Measurements from ENCODE around the gene VGLL4.

VGLL4 gene

DNA sequence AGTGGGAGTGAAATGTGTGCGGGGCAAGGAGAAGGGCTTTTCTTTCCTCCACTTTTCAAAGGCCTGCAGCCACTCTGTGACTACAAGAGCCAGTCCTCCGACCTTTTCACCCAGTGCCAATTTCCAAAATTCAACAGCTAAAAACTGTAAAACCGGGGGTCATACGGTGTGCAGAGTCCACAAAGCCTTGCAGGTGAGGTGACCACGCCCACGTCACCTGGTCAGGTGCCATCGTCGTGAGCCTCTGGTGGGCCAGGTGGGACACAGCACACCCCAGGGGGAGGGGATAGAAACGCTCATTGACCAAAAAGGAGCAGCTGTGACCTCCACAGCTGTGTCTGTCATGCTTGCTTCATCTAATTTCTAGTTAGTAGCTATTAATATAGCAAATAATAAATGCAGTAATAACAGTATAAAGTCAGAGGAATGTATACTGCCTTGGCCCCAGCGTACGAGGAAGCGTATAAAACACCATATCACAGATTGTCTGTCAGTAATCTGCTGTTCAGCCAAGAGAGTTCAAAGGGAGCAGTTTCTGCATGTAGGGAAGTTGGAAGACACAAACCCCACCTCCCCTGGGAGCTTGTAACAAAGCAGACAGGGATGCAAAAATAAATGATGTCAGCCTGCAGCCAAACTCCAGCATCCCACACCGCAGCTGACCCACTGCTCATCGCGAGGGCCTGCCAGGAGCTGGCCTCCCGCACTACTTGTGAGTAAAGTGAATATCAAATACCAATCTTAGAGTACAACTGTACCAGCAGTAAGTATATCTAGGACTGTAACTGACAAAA, 86.7 kb downstream of the VGLL4 start:
- no peak for FAIRE-seq

DNA sequence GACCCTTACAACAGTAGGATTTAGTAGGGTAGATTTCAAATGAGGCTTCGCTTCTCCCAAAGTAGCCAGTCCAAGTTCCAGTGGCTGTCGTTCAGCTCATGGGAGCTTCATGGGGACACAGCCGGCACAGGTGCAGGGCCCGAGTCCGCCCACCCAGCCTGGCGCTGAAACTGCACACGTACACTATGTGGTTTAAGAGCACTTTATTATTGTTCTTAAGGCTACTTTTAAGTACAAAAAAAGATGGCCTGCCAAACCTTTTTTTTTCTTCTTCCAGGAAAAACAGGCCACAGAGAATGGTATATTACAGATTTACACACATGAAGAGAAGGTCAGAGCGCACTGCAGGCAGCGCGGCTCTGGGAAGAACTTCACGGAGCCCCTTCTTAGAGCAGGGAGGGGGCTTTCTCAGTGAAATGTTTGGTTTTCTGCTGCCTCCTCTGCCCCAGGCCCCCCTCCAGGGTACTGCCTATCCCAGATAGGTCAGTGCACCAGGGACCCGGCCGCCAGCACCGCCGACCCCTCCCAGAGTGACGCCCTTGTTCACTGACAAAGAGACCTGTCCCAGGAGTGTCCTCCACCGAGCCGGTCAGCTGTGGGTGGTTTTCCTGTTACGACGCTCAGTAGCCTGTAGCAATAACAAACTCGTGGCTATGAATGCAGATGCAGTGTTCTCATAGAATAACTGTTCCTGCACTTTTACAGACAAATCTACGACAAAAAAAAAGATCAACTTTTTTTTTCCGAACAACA, 87.7 kb downstream of the VGLL4 start:
- FAIRE-seq: no peak
- DNase-seq (ENCODE audit: extremely low spot score, insufficient read length, low read depth): no peak

More for the DNA sequence above, 86.7 kb downstream of the VGLL4 start:
- no peak for DNase-seq (ENCODE audit: extremely low spot score, insufficient read length, low read depth)

DNA sequence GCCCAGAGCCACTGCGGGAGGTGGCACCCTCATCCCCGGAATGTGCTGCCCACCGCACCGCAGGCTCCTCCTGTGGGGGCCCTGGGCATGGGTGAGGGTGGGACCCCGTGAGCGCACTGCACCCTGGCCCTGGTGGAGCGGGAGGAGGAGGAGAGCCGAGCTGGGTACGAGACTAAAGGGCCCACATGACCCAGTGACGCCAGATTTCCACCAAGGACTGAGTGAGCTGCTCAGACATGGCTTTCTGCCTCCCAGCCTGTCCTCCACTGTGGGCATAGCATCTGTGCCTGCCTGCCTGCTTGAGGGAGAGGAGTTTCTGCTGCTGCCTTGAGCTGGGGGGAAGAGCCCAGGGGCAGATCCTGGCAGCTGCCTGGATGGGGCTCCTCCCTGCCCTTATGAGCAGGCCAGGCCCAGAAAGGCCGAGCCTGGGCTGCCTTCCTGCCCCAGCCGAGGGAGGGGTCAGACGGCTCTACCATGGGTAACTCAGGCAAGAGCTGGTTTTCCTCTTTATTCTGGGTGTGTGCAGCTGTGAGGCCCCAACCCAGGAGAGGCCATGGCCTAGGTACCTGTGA, 88.4 kb downstream of the VGLL4 start:
- DNase-seq (ENCODE audit: extremely low spot score, insufficient read length, low read depth) (no peak), FAIRE-seq (no peak)

DNA sequence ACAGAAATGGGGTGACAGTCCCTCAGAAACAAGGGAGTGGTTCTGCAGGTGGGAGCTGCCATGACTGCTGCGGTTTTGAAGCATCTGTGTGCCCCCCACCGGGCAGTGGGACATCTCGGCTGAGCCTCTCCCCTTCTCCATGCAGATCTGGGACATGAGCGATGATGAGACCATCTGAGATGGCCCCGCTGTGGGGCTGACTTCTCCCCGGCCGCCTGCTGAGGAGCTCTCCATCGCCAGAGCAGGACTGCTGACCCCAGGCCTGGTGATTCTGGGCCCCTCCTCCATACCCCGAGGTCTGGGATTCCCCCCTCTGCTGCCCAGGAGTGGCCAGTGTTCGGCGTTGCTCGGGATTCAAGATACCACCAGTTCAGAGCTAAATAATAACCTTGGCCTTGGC, 89.0 kb downstream of the VGLL4 start:
- FAIRE-seq (no peak), DNase-seq (ENCODE audit: extremely low spot score, insufficient read length, low read depth) (no peak)

DNA sequence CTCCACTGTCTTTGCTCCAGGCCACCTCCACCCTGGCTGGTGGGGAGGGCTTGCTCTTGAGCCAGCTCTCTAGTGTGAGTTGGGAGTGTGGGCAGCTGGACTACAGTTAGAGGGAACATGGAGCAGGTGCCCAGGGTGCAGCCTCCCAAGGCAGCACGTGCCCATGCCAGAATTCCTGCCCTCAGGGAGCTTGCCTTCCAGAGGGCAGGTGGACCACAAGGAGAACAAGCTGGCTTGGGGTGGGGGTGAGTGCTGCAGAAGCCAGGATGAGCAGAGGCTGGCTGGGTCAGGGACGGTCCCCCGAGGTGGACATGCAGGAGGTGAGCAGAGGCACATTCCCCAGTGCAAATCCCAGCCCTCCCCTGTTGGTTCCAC, 89.5 kb downstream of the VGLL4 start:
- no peak for FAIRE-seq
- DNase-seq (ENCODE audit: extremely low spot score, insufficient read length, low read depth): no peak

DNA sequence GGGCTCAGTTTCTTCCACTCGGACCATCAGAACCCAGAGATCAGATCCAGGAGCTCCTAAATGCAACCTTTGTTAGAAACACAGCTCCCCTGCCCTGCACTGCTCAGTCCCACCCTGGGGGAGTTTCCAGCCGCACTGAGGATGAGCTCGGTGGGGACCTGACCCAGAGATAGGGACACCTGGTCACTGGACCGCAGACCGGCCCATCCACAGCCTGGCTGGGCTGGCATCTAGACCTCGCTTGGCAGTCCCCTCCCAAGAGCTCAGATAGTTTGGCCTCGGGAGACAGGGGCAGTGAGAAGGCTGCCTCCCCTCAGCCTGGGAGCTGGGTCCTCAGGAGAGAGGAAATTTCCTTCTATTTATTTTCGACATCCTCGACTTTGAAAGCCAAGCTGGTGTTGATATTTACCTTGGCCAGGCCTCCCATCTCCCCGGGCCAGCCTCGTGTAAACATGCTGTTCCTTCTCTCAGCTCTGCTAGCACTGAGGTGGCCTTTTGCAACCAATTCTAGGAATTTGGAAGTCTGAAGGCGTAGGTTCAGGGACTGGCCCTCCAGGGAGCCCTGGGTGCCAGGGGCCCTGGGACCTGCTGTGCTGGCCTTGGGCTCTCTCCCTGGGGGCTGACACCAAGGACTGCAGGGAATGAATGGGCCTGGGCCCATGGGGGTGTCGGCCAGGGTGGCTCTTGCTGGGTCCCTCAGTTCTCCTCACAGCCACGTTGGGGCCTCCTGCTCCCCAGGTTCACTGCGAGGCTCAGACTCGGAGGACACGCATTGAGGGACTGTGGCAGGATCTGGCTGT, 90.1 kb downstream of the VGLL4 start:
- DNase-seq (ENCODE audit: extremely low spot score, insufficient read length, low read depth) (no peak), FAIRE-seq (no peak)

DNA sequence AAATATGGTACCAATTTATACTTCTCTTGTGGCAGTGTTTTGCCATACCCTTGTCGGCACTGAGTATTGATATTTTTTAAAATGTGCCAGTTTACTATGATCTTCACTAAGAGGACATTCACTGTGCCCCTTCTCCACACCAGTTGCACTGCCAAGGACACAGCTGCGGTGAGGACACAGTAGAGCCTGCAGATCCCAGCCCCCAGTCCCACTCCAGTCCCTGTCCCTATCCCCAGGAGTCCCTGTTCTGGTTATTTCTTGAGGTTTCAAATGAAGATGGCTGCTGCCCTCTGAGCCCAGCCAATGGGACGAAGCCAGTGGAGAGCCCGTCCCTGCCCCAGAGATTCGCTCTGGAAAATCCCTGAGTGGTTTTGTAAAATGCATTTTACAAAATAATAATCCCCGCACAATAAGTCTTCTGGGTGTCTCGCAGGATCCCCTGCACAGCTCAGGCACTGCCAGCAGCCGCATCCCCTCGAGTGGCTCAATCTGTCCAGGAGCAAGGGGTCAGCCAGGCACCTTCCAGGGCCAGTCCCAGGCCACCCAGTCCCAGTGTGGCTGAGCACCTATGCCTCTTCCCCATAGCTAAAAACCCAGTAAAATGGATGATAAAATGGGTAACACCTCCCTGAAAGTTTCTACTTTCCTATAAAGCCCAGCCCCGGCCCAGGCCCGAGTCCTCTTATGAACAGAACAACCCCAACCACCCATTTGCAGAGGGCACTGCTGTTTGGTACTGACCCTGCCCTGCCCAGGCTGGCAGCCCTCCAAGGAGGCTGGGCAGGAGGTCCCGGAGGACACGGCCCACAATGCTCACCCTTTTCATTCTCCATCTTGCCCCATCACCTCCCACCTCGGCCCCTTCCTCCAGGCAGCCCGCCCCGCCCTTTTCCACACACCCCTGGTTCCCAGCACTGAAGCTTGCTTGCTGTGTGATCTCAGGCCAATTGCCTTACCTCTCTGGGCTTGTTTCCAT, 91.1 kb downstream of the VGLL4 start:
- DNase-seq (ENCODE audit: extremely low spot score, insufficient read length, low read depth) (no peak), FAIRE-seq (no peak)

DNA sequence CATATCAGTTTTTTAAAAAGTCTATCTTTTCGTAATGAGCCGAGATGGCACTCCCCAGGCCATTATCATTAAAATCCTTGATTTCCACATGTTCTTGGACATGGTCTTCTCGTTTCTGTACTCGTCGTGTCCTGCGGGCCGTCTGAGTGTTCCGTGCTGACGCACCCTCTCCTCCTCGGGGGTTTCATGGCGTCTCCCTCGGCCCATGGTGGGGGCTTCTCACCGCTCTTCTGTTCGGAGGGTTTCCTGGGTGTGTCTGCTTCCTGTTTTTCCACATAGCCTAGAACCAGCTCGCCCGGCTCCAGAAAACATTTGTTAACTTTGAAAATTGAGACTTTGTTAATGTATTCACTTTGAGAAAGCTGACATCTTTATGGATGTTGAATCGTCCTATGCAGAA, 92.7 kb downstream of the VGLL4 start:
- no peak for DNase-seq (ENCODE audit: extremely low spot score, insufficient read length, low read depth)
- no peak for FAIRE-seq

DNA sequence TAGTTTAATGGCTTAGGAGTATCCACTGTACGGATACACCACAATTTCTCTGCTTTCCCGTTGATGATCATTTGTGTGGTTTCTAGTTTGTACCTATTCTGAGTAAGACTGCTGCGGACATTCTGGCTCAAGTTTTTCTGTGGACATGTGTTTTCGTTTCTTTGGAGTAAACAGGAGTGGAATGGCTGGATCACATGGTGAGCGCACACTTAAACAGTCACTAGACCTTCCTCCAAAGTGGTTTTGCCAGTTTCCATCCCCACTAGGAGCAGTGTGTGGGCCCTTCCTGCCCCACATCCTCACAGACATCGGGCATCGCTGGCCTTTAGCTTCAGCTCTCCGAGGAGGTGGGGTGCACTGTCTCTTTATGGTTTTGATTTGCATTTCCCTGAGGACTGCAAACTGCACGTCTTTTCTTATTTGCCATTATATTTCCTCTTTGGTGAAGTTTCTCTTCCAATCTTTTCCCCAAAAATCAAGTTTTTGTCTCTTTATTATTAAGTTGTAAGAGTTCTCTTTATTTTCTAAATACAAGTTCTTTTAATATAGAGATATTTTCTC, 94.1 kb downstream of the VGLL4 start:
- DNase-seq (ENCODE audit: extremely low spot score, insufficient read length, low read depth) (no peak), FAIRE-seq (no peak)

DNA sequence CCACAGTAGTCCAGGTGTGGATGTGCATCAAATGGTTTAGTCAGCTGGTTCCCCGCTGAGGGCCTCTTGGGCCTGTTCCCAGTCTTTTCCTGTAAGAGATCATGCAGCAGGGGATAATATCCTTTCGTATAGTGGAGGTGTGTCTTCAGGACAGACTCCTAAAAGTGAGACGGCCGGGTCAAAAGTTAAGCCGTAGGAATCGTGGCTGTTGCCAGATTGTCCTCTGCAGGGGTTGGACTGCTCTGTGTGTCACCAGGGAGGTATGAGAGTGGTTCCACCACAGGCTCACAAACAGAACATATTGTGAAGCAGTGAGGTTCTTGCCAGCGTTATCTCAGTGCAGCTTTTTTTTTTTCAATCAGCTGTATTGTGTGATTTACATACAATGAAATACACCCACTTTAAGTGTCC, 95.0 kb downstream of the VGLL4 start:
- DNase-seq (ENCODE audit: extremely low spot score, insufficient read length, low read depth) (no peak), FAIRE-seq (no peak)

DNA sequence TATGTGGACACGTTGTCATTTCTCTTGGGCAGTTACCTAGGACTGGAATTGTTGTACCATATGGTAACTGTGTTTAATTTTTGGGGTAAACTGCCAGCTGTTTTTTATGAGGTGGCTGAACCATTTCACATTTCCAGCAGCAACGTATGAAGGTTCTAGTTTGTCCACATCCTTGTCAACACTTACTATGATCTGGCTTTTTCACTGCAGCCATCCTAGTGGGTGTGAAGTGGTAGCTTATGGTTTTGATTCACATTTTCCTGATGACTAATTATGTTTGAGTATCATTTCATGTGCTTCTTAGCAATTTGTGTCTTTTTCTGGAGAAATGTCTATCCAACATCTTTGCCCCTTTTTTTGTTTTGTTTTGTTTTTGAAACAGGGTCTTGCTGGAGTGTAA, 96.2 kb downstream of the VGLL4 start:
- no peak for FAIRE-seq
- no peak for DNase-seq (ENCODE audit: extremely low spot score, insufficient read length, low read depth)

DNA sequence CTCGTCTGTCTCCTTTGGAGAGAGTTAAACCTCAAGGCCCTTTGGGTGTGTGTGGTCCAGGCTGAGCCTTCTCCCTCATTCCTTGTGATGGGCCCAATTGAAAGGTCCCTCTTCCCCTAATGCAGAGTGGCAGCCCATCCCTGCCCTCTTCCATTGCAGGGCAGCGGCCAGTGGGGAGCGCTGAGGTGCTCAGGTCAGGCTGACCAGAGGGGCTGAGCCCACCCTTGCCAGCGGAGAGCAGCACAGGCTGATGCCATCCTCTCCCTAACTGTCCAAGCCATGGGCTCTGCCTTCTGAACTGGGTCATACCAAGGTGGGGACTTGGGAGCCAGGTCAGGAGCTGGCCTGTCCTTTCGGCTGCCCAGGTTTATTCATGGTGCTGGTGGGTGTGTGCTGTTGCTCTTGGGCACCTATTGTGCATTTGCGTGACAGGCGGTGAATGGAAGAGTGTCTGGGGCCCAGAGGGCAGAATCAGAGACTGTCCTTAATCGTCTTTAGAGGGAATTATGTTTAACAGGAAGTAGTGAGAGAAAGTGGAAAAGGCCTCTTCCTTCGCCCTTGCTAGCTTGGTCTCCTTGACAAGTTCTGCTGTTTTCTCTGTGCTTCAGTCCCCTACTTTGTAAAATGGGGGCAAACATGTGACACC, 96.9 kb downstream of the VGLL4 start:
- no peak for DNase-seq (ENCODE audit: extremely low spot score, insufficient read length, low read depth)
- no peak for FAIRE-seq

DNA sequence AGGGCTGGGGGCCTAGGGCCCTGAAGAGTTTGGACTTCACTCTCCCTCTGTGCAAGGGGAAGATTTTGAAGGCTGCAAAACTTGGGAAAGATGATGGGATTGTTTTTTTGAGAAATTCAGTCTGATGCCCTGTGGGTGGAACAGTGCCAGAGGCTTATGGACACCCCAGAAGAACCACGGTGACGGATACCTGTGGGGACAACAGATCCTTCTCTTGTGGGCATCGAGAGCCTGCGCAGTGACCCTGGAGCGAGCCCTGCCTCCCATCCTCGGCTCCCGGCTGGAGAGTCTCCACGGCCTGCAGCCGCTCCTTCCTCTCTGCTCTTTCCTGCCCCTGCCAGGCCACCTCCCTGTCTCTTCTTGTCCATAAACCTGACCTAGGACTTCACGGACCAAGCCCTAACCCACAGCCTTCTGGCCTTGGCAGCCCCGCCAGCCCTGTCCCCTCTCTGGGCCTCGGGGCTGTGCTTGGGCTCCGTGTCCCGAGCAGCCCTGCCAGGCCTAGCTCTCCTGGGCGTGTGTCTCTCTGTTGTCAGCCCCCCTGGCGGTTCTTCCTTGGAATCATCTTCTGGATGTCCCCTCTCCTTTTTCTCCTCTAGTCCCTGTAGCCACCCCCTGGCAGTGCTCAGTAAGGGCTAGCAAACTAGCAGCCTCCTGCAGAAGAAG, 98.4 kb downstream of the VGLL4 start:
- DNase-seq (ENCODE audit: extremely low spot score, insufficient read length, low read depth) (no peak), FAIRE-seq (no peak)

DNA sequence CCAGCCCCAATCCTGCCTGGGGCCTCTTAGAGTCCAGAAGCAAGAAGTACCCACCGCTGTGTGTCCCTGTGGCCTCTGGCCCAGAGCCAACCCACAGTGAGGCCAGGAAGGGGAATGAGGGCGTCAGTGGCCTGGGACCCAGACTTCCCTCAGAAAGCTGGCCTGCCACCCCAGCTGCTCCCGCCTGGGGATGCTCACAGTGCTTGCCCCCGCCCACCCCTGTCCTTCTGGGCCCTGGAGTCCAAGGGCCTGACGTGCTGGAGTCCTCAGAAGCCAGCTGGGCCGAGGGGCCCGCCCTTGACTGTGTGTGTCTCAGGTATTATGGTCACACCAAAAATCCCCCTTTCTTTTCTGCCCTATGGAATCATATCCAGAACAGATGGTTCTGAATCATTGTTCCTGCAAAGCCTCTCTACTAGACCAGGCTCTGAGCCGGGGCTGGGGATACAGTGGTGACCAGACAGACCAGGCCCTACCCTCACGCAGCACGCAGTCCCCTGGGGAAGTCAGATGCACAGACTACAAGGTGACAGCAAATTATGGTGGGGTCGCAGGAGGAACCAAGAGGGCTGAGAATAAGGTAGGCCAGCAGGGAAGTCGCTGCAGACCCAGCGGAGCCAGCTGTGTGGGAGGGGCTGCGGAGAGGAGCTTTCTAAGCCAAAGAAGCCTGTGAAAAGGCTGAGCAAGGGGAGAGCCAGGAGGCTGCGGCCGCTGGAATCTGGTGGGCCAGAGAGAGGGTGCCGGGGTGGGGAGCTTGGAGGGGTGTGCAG, 99.1 kb downstream of the VGLL4 start:
- no peak for DNase-seq (ENCODE audit: extremely low spot score, insufficient read length, low read depth)

DNA sequence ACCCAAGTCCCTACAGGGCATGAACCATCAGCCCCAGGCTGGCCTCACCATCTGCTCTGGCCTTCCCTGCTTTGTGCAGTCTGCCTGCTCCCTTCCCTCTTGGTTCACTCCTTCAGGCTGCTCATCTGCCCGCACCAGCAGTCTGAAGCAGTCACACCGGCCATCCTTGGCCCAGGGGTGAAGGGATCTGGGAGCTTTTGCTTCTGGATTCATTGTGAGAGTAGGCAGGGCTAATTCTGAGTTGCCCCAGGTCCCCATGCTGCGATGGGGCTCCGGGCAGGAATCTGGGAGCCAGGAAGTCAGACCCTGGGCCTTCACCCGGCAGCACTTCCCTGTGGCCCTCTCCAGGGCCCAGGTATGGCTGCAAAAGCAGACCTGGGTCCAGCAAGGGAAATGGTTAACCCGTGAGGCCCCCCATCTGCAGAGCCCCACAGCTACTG, 99.7 kb downstream of the VGLL4 start:
- DNase-seq (ENCODE audit: extremely low spot score, insufficient read length, low read depth) (no peak), FAIRE-seq (no peak)

More for the DNA sequence above, 99.1 kb downstream of the VGLL4 start:
- no peak for FAIRE-seq

DNA sequence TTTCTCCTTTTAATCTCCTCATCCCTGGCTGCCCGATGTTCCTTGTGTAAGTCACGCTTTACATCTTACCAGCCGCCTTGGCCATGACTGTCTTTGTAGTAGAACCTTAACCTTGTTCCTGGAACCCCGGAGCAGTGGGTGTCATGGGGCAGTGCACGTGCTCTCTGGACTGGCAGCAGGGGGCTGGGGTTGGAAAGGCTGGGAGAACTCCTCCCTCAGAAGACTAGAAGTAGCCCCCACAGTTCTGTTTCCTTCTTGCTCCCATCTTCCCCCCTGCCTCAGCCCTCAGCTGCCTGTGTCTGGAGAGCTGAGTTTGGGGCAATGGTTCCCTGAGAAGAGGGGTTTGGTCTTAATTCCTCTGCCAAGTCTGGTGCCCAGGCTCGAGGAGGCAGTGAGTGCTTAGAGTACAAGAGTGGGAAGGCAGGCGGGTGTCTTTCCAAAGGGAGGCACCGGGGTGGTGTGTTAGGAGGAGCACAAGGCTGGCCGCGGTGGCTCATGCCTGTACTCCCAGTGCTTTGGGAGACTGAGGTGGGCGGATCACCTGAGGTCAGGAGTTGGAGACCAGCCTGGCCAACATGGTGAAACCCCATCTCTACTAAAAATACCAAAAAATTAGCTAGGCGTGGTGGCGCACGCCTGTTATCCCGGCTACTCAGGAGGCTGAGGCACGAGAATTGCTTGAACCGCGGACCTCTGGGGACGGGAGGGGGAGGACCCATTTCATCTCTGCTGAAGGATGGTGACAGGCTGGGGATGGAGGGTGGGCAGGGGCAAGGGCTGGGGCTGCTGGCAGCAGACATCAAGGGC, 100.4 kb downstream of the VGLL4 start:
- no peak for DNase-seq (ENCODE audit: extremely low spot score, insufficient read length, low read depth)
- FAIRE-seq: no peak

Measured in GM18507 (cell line).